ENCODE results near the gene CNTNAP2. TPM values are rescaled to one million over a fixed set of nuclear protein-coding genes. Genes with fewer than 3 reads are reported as not detected.
"Not testable (repeated sequence)": the region's sequence is repeated elsewhere in the genome, so short reads cannot be mapped to it uniquely, and the experiment has no call there.

The CNTNAP2 gene
- total RNA-seq, 6 experiments from 2014 or later: 0.07 to 0.13 (median 0.12) TPM; not detected in 3

GRCh38 chr7:148056406-148056805 is 1939.8 kb downstream of the CNTNAP2 start:
- no peaks in the 10 kb centered on the region; the same call in 1 of the 2 replicates for H3K4me1 Mint-ChIP-seq (ENCODE audit: low read depth)
- no peaks in the 10 kb centered on the region for H3K27me3 Mint-ChIP-seq (ENCODE audit: insufficient read depth)
- H3K4me3 Mint-ChIP-seq: no peak overlapping the region
- no peaks in the 10 kb centered on the region for H3K36me3 Mint-ChIP-seq (ENCODE audit: low read depth)
- DNase-seq: no peak
- TF ChIP-seq CTCF (IDR thresholded peaks at IDR 0.05): no peak
- H3K9me3 Mint-ChIP-seq: no peaks in the 10 kb centered on the region; the same call in none of the 2 replicates
- no peak overlapping the region for H3K27ac Mint-ChIP-seq

DNA sequence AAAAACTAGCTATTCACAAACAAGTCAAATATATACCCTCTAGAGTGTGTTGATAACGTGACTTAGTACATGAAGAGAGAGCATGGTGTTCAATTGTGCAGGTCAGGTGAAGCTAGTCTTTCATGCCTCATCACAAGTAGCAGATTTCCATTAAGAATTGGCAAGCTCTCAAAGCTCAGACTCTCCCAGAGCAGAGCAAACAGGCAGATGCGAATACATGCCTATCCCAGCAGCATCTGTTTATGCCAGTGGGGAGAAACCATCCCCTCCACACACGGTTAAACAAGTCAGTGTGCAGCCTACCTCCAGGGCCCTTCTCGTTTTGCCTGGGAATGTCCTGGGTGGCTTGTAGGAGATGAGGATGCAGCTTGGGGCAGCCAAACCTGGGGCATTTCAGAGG is 1941.5 kb downstream of the CNTNAP2 start:
- Mint-ChIP-seq H3K27me3 (ENCODE audit: insufficient read depth) (no peaks in the 10 kb centered on the region), H3K27ac (no peak overlapping the region), H3K4me1 (ENCODE audit: low read depth) (no peaks in the 10 kb centered on the region), H3K4me3 (no peak overlapping the region), H3K9me3 (peaks cover 2% of the 10 kb centered on the region), H3K36me3 (ENCODE audit: low read depth) (no peaks in the 10 kb centered on the region)
- no peak for DNase-seq
- no peak for TF ChIP-seq CTCF (IDR thresholded peaks at IDR 0.05)

- no peak for DNase-seq
- H3K4me3 Mint-ChIP-seq: no peak overlapping the region
- no peak for TF ChIP-seq CTCF (IDR thresholded peaks at IDR 0.05)
- H3K27me3 Mint-ChIP-seq (ENCODE audit: insufficient read depth): no peaks in the 10 kb centered on the region
- no peaks in the 10 kb centered on the region for H3K4me1 Mint-ChIP-seq (ENCODE audit: low read depth)
- H3K36me3 Mint-ChIP-seq (ENCODE audit: low read depth): no peaks in the 10 kb centered on the region
- H3K27ac Mint-ChIP-seq: no peak overlapping the region
- H3K9me3 Mint-ChIP-seq: peaks cover 8% of the 10 kb centered on the region
Observed at GRCh38 chr7:148058753-148059152, 1942.2 kb downstream of the CNTNAP2 start.

DNA sequence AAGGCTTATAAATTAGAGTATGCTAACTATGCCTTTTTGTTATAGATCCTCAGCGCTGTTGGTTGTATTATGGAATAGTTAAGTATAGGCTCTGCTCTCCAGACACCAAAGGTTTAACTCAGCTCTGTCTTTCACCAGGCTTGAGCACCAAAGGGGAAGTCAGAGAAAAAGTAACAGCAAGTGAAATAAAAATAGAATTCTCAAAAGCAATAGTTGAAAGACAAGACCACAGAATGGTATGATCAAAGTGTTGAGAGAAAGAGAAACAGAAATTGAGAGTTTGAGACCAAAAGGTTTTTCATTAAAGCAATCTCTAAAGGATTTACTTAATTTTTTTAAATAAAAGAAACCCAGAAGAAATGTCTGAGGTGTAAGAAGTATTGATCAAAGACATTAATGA is 1944.1 kb downstream of the CNTNAP2 start:
- H3K4me3 Mint-ChIP-seq: no peak overlapping the region
- no peak for DNase-seq
- no peaks in the 10 kb centered on the region for H3K36me3 Mint-ChIP-seq (ENCODE audit: low read depth)
- H3K9me3 Mint-ChIP-seq: peaks cover 13% of the 10 kb centered on the region
- H3K4me1 Mint-ChIP-seq (ENCODE audit: low read depth): no peaks in the 10 kb centered on the region
- H3K27ac Mint-ChIP-seq: no peak overlapping the region
- H3K27me3 Mint-ChIP-seq (ENCODE audit: insufficient read depth): no peaks in the 10 kb centered on the region
- TF ChIP-seq CTCF (IDR thresholded peaks at IDR 0.05): no peak

DNA sequence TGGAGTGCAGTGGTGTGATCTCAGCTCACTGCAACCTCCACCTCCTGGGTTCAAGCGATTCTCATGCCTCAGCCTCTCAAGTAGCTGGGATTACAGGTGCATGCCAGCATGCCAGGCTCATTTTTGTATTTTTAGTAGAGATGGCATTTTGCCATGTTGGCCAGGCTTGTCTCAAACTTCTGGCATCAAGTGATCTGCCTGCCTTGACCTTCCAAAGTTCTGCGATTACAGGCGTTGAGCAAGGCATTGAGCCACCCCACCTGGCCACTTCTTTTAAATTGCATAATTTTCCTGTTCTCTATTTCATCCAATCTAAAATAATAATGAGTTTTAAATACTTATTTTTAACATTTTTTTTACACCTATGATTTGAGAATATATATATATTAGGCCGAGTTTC is 1961.5 kb downstream of the CNTNAP2 start:
- H3K36me3 Mint-ChIP-seq (ENCODE audit: low read depth); H3K4me3 Mint-ChIP-seq; DNase-seq; H3K9me3 Mint-ChIP-seq; H3K27ac Mint-ChIP-seq; H3K4me1 Mint-ChIP-seq (ENCODE audit: low read depth); H3K27me3 Mint-ChIP-seq (ENCODE audit: insufficient read depth): not testable (repeated sequence)

- Mint-ChIP-seq H3K9me3 (peaks cover 13% of the 10 kb centered on the region), H3K36me3 (ENCODE audit: low read depth) (no peaks in the 10 kb centered on the region), H3K27me3 (ENCODE audit: insufficient read depth) (peaks cover 2% of the 10 kb centered on the region; the same call in 1 of the 2 replicates), H3K27ac (no peak overlapping the region), H3K4me3 (no peak overlapping the region), H3K4me1 (ENCODE audit: low read depth) (no peaks in the 10 kb centered on the region; the same call in 1 of the 2 replicates)
- no peak for DNase-seq
- no peak for TF ChIP-seq CTCF (IDR thresholded peaks at IDR 0.05)
Observed at GRCh38 chr7:148079206-148080080, 1962.8 kb downstream of the CNTNAP2 start.

All from HFFc6 (cell line).